Activated CD4-positive, CD25-positive, alpha-beta regulatory T cell treated with anti-CD3 and anti-CD28 coated beads, Interleukin-2, amount 50 U/mL, for 16 hours (primary cell): ENCODE results near the gene TRRAP.

Experiments
- DNase-seq: peaks from one replicate; pipeline ENCODE4 v3.0.0-alpha.2; 2020; ENCODE audit warnings: low read depth, low spot score

Gene TRRAP

GRCh38 chr7:99046722-99047121 is 168.4 kb downstream of the TRRAP start:
- no peak for DNase-seq

- DNase-seq, result no peak
These were observed 169.3 kb downstream of the TRRAP start for GRCh38 chr7:99047526-99048077.

- DNase-seq, result no peak
These were observed 172.6 kb downstream of the TRRAP start for GRCh38 chr7:99050971-99051370.

- DNase-seq, result no peak
These were observed 176.4 kb downstream of the TRRAP start for GRCh38 chr7:99054781-99055180.

- no peak for DNase-seq
These were observed 182.9 kb downstream of the TRRAP start for GRCh38 chr7:99061001-99061776.
